NCI-H1092 treated with DMSO at 0.1 percent for 48 hours (cell line): Measurements from ENCODE around the gene SLITRK4.
A peak's percentile ranks its signal among the peaks of the same experiment; 100 is the strongest.

Experiments used
- DNase-seq: peaks from one replicate; lab custom pipeline; 2025; lab: John Stamatoyannopoulos, UW

The SLITRK4 gene

GRCh38 chrX:143635915-143636314 is at the start of gene SLITRK4:
Gene SLITRK4, minus strand, starts transcription at chrX:143636101. Its CDS starts 4,993 bp downstream, at chrX:143631108.
- DNase-seq, result no peak

- peak; percentile 3 for DNase-seq
Measured at GRCh38 chrX:143683486-143683885, 47.6 kb upstream of the SLITRK4 start.

GRCh38 chrX:143674926-143675325 is 39.0 kb upstream of the SLITRK4 start:
- peak; percentile 9 for DNase-seq

GRCh38 chrX:143669395-143669794 is 33.5 kb upstream of the SLITRK4 start:
- DNase-seq, result peak; percentile 49

GRCh38 chrX:143664302-143664701 is 28.4 kb upstream of the SLITRK4 start:
- DNase-seq, result peak; percentile 21

- DNase-seq, result no peak
Measured at GRCh38 chrX:143663755-143664154, 27.9 kb upstream of the SLITRK4 start.

GRCh38 chrX:143661286-143661685 is 25.4 kb upstream of the SLITRK4 start:
- DNase-seq, result no peak

- peak; percentile 12 for DNase-seq
Measured at GRCh38 chrX:143648705-143649104, 12.8 kb upstream of the SLITRK4 start.

GRCh38 chrX:143642426-143642825 is 6.5 kb upstream of the SLITRK4 start:
- no peak for DNase-seq

- no peak for DNase-seq
Measured at GRCh38 chrX:143636831-143637230, 930 bp upstream of the SLITRK4 start.

GRCh38 chrX:143634663-143635455 is 1.0 kb downstream of the SLITRK4 start:
- DNase-seq, result peak; percentile 47

GRCh38 chrX:143634309-143634662 is 1.6 kb downstream of the SLITRK4 start:
- no peak for DNase-seq

GRCh38 chrX:143633461-143634308 is 2.2 kb downstream of the SLITRK4 start:
- peak; percentile 63 for DNase-seq

GRCh38 chrX:143632625-143633410 is 3.1 kb downstream of the SLITRK4 start:
- DNase-seq, result peak; percentile 41

- no peak for DNase-seq
Measured at GRCh38 chrX:143623657-143624056, 12.2 kb downstream of the SLITRK4 start.

- DNase-seq, result no peak
Measured at GRCh38 chrX:143621276-143621675, 14.6 kb downstream of the SLITRK4 start.

GRCh38 chrX:143615851-143616250 is 20.1 kb downstream of the SLITRK4 start:
- DNase-seq, result no peak

GRCh38 chrX:143601809-143602208 is 34.1 kb downstream of the SLITRK4 start:
- no peak for DNase-seq

GRCh38 chrX:143581240-143581639 is 54.7 kb downstream of the SLITRK4 start:
- DNase-seq, result no peak

GRCh38 chrX:143580266-143580665 is 55.6 kb downstream of the SLITRK4 start:
- DNase-seq, result no peak
